HS-5 (cell line): ENCODE results near the gene SLC24A5.

ENCODE experiments used
- DNase-seq: peaks from one replicate; pipeline ENCODE4 v3.0.0-alpha.2; 2012; ENCODE audit warnings: low read depth

SLC24A5 gene

DNA sequence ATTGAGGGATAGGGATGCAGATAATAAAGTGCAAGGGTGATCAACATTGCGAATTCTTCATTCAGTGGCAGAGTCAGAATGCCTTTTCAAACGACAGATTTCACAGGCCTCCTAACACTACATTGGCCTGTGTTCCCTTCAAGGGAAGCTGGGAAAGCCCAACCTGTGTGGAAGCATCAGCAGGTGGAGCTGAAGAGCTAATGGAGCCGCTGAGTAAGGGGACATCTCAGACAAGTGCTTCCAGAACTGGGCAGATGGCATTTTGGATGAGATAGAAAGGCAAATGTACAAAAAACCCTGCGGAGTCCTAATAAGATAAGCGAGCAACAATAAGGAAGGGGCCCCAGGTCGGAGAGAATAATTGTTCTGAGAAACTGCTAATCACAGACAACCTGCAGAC, 8.5 kb upstream of the SLC24A5 start:
- DNase-seq, result no peak

DNA sequence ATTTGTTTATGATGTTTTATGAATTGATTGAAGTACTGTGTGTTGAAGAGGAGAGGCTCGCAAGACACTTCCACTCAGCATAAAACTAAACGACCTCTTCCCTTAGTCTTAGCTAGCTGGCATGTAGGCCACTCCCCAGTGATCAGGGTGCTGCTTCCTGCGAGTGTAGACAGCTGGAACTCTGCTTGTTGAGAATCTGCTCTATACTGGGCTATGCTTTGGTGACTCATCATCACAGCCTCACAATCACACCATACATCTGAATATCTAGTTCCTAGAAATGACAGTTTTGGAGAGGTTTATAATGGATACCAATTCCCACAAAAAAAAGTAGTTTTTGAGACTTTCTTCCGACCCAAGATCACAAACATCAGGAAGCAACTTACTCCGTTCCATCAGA, 1.5 kb upstream of the SLC24A5 start:
- DNase-seq, result no peak

- DNase-seq, result no peak
Observed at GRCh38 chr15:48121849-48122248, 1.1 kb downstream of the SLC24A5 start.

- DNase-seq, result no peak
Observed at GRCh38 chr15:48126667-48127355, 6.0 kb downstream of the SLC24A5 start.

DNA sequence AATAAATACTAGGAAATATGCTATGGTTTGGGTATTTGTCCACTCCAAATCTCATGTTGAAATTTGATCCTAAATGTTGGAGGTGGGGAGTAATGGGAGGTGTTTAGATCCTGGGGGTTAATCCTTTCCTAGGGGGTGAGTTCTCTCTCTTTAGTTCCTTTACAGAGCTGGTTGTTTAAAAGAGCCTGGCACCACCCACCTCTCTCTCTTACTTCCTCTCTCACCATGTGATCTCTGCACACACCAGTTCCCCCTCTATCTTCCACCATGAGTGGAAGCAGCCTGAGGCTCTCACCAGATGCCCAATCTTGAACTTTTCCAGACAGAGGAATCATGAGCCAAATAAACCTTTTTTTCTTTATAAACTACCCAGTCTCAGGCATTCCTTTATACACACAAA, 10.5 kb downstream of the SLC24A5 start:
- no peak for DNase-seq

GRCh38 chr15:48132874-48133273, 12.1 kb downstream of the SLC24A5 start:
- DNase-seq, result no peak

- peak; percentile 22 for DNase-seq
Observed at GRCh38 chr15:48143856-48144255, 23.1 kb downstream of the SLC24A5 start.

DNA sequence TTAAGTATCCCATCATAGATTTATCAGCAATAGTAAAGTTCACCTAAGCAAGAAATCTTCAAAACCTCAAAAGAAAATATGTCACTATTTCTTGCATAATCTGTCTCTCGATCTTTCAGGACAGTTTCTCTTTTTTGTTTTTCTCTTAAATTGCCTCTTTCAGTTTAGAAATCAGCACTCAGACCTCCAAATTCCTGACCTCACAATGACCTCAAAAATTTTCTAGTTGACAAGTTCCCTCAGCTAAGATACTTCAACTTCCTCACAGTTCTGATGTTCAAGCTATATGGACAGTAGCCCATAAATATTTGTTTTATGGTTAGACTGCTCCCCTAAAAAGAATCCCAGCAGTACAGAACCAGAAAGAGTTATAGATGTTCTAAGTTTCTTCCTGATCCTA, 24.1 kb downstream of the SLC24A5 start:
- DNase-seq, result no peak

DNA sequence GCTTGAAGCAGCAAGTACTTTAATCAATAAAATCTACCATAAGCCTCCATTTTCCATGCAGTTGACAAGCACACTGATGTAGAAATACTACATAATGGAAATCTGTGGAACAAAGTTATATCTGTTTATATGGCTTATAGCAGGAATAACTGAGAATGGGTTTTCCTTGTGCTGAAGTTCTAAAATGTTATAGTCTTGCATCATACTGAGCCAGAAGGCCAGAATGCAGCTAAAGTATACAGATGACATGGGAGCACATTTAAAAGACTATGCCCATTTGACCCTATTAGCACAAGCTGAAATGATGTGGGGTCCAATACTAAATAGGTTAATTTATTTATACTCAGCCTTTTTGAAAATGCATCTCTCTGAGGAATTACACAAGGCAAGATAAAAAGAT, 25.1 kb downstream of the SLC24A5 start:
- DNase-seq, result no peak

DNA sequence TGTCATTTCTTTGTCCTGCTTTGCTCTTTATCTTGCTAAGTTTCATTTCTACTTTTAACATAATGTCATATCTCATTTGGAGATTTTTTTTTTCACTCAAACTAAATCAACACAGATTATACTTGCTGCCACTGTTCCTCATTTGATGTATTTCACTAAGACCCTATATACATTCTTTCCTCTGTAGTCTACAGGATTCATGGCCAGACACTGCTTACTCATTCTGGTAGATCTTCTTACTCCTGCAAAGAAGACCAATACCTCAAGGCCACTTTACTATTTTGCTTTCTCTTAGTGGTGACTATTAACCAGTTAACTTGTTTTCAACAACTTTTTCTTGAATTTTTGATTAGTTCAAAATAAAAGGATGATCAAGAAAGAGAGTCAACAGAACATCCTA, 26.6 kb downstream of the SLC24A5 start:
- no peak for DNase-seq

DNA sequence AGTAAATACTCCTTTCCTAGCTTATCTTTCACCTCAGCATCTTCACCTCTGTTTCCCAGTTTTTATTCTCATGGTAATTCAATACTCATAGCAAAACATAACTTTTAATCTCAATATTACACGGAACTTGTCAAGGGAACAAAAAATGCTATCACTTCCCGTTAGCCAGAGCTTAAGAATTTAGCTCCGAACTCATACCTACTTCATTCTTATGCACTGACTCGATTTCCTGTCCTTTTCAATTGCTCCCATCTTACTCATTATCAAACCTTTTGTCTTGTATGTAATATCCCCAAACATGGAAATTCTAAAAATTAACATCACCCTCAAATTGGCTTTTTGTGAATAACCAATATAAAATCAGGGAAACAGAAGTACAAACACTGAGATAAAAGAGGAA, 29.1 kb downstream of the SLC24A5 start:
- peak; percentile 82 for DNase-seq

DNA sequence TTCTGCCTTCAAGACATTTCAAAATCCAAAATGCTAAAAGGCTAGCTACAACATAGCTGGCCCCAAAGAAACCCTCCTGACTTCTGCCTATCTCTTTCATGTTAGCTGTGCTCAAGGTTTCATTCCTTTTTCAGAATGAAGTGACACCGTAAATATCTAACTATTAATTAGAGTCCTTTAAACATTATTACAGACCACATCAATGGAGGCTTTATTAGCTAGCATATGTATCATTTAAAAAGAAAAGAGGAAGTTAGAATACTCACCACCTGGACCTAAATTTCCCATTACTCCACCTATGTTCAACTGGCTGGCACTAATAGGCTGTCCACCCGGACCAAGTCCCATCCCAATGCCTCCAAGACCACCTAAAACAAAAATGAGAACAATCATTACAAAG, 32.7 kb downstream of the SLC24A5 start:
- DNase-seq, result no peak

DNA sequence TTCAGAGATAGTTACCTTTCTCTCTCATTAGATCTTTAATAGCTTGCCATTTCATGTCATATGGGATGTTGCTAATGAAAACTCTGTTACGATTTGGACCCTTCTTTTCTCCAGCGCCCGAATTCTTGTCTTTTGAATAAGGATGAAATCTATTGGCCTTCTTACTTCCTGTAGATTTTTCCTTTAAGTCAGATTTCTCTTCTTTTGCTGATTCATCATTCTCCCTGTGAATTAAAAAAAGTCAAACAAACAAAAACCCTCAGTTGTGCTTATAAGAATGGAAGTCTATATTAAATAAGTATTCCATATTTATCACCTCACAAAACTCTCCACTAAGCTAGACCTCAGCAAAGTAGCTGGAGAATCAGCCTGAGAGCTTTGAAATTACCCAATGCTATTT, 47.8 kb downstream of the SLC24A5 start:
- DNase-seq, result no peak

DNA sequence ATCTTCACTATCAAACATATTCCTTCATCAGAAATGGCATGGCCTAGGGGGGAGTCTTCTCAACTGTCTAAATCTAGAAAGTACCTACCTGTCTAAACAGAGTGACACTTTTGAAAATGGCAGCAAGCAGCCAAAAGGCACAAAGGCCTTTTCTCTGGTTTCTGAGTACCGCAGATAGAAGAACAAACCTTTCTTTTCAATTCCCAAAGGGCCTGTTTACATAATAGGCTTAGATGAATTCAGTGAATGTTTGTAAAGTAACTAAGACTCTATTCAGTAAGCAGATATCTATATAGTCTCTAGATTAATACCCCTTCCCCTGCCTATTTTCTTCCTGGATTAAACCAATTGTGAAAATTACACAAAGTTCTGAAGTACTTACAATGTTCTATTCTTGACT, 50.2 kb downstream of the SLC24A5 start:
- no peak for DNase-seq

- DNase-seq, result no peak
Observed at GRCh38 chr15:48175126-48175525, 54.3 kb downstream of the SLC24A5 start.

GRCh38 chr15:48176112-48176511, 55.3 kb downstream of the SLC24A5 start:
- DNase-seq, result no peak

GRCh38 chr15:48176957-48177356, 56.2 kb downstream of the SLC24A5 start:
- DNase-seq, result no peak

DNA sequence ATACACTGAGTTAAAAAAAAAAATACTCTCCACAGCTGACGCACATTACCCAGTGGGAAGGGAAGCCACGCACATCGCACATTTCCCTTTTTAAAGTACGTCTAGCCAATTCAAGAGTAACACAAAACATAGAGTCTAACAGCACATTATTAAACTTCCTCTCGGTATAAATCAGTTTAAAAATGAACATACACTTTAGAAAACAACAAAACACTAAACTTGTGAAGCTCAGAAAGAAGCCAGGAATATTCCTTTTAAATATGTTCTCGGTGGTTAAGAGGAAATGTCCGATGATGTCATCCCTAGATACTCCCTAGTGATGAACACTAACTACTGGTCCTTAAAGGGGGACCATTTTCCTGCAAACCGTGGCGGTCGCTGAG, 56.6 kb downstream of the SLC24A5 start:
- peak; percentile 20 for DNase-seq

DNA sequence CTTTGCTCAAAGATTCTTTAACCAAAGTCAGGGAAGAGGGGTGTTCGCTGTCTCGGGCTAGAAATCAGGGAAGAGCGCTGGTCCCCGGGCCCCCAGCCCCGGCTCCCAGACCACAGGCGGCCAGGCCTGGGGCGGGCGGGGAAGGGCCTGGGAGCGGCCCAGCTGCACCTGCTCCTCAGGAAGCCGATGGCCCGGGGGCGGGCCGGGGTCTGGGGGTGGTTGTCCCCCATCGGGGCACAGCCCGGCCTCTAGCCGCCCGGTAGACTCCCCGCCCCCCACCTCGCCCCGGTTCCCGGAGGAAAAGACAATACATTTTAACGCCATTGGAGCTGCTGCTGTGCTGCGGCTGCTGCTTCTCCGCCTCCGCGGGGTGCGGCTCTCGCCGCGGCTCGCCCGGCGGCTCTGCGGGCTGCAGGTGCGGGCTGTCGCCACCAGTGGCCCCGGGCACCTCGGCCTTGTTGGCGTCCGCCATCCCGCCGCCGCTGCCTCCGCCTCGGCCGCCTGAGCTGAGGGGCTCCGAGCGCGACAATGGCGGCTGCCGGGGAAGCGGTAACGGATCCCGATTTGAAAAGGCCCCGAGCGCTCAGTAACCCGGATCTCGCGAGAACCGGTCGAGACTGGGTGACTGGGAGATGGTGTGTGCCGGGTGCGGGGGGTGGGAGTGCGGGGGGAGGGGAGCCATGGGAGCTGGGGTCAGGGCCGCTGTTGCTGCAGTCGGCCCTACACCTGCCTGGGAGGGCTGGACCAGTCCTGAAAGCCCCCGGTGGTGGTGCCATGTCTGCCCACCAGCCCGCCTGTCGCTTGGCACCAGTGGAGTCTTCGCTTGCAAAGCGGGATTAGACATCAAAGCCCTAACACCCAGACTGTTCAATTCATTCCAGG, 57.2 kb downstream of the SLC24A5 start, which contains the start of gene MYEF2:
Gene MYEF2, minus strand, starts transcription at position 530 of the 882 bp plus-strand sequence. Its CDS starts 58 bp downstream, at position 472.
- no peak for DNase-seq

- DNase-seq, result no peak
Observed at GRCh38 chr15:48178648-48178931, 57.8 kb downstream of the SLC24A5 start.

DNA sequence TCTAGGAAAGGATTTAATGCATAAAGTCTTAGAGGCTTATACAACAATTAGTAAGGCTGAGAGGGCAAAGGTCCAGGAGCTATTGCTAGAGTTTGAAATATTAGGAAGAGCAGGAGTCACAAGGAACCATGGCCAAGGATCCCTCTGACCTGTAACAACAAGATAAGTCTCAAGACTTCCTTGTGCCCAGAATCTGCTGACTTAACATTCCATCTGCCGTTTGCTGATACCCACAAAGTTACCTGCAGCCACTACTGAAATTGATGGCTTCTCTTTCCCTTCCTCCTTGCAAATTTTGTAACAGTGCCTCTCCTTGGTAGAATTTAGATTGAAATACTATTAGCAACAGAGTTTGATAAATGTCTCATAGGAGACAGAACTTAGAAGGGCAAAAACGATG, 62.0 kb downstream of the SLC24A5 start:
- DNase-seq, result no peak

- DNase-seq, result no peak
Observed at GRCh38 chr15:48185529-48185928, 64.7 kb downstream of the SLC24A5 start.

- no peak for DNase-seq
Observed at GRCh38 chr15:48186271-48186670, 65.5 kb downstream of the SLC24A5 start.
